ENCODE results near the gene KCNH1.

Gene KCNH1

DNA sequence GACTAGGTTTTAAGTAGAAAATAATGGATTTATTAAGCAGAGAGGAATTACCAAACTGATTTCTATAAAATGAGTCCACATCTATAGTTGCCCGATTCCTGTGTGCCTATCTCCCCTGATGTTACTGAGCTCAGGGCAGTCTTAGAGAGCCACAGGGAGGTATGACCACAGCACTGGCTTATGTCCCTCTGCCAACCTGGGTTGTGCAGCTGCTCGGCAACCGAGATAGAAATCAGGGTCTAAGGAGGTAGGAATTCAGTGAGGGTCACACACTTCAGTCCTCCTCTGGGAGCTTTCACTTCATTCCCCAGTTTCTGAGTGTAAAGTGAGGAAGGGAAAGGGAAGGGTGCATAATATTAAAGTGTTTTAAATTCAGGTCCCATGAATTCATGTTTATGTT is 386.8 kb downstream of the KCNH1 start:
- no peak for DNase-seq (ENCODE audit: low read depth)
- TF ChIP-seq CTCF (IDR thresholded peaks at IDR 0.05; ENCODE audit: low read depth, low read length, missing control alignments): no peak
- H3K4me3 ChIP-seq (ENCODE audit: low read depth, low read length): no peak overlapping the region

DNA sequence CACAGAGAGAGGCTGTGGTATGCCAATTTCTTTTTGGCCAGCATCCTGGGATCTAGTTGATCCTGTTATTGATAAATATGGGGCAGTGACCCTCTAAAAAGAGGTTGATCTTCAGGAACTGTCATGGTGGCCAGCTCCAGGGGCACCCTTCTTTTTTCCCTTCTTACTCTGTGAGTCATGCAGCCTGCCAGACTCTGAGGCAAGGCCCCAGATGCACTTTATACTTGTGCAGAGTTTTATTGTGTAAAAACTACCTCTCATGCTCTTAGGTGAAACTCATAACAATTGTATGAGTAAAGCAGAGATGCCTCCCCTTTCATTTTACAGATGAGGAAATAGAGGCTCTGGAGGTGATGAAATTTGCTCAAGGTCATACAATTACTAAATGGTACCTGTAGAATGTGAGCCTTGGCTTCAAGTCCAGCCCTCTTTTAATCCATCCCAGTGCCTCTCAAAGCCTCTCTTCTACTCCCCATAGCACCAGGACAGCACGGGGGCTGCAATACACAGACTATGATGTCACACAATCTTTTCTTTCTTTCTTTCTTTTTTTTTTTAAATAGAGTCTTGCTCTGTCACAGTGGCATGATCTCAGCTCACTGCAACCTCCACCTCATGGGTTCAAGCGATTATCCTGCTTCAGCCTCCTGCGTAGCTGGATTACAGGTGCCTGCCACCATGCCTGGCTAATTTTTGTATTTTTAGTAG is 387.8 kb downstream of the KCNH1 start:
- TF ChIP-seq CTCF (IDR thresholded peaks at IDR 0.05; ENCODE audit: low read depth, low read length, missing control alignments): no peak
- H3K4me3 ChIP-seq (ENCODE audit: low read depth, low read length): no peak overlapping the region
- DNase-seq (ENCODE audit: low read depth): no peak

GRCh38 chr1:210743038-210743437 is 390.9 kb downstream of the KCNH1 start:
- no peak overlapping the region for H3K4me3 ChIP-seq (ENCODE audit: low read depth, low read length)
- TF ChIP-seq CTCF (IDR thresholded peaks at IDR 0.05; ENCODE audit: low read depth, low read length, missing control alignments): no peak
- no peak for DNase-seq (ENCODE audit: low read depth)

- DNase-seq (ENCODE audit: low read depth): no peak
- no peak overlapping the region for H3K4me3 ChIP-seq (ENCODE audit: low read depth, low read length)
- TF ChIP-seq CTCF (IDR thresholded peaks at IDR 0.05; ENCODE audit: low read depth, low read length, missing control alignments): no peak
Measured at GRCh38 chr1:210741564-210741963, 392.4 kb downstream of the KCNH1 start.

DNA sequence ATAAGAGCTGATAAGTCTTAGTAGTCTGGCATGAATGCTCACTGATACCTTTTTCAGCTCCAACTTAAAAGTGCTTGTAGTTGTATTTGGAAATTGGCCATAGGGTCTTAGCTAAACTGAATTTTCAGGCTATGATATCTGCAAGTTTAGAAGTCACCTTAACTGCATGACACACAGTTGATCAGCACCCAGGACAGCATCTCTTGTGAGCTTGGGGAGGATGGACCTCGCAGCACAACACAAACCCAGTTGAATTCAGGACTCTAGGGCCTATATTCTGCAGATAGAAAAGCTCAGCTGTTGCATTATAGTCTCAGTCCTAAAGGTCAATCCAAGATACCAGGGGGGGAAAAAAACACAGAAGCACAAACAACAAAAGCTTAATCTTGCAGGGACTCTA is 394.3 kb downstream of the KCNH1 start:
- no peak for TF ChIP-seq CTCF (IDR thresholded peaks at IDR 0.05; ENCODE audit: low read depth, low read length, missing control alignments)
- no peak overlapping the region for H3K4me3 ChIP-seq (ENCODE audit: low read depth, low read length)
- no peak for DNase-seq (ENCODE audit: low read depth)

DNA sequence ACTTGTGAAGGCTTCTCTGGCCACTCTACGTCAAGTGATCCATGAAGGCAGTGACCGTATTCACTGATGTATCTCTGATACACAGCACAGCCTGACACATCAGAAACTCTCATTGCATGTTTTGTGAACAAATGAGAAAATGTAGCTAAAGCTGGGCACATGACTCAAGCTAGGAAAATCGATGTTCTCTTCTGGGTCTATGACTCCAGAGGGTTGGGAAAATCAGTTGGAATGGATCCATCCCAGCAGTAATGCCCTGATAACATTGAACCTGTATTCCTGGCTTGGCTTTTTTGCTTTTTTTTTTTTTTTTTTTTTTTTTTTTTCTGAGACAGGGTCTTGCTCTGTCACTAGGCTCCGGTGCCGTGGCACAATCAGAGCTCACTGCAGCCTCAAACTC is 395.7 kb downstream of the KCNH1 start:
- DNase-seq (ENCODE audit: low read depth): no peak
- no peak overlapping the region for H3K4me3 ChIP-seq (ENCODE audit: low read depth, low read length)
- TF ChIP-seq CTCF (IDR thresholded peaks at IDR 0.05; ENCODE audit: low read depth, low read length, missing control alignments): no peak

DNA sequence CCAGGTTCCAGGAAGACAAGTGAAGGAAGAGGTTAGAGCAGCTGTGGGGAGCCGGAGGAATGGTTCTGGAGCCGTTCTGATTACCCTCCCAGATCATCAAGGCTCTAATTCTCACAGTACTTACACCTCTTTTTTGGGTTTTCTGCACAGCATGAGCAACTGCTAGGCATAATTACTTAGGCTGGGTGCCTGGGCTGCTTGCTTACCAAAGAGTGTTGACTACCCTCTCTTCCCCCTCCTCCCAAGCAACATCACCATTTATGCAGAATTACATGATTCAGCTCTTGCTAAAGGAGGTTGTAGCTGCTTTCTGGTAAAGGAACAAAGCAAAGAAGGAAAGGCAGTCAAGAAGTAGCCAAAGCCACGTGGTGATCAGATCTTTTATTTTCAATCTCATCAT is 397.2 kb downstream of the KCNH1 start:
- no peak overlapping the region for H3K4me3 ChIP-seq (ENCODE audit: low read depth, low read length)
- no peak for DNase-seq (ENCODE audit: low read depth)
- TF ChIP-seq CTCF (IDR thresholded peaks at IDR 0.05; ENCODE audit: low read depth, low read length, missing control alignments): no peak

Measured in GM12864 (cell line).